A549 (cell line): ENCODE data around the gene TSC2. TPM values are rescaled to one million over a fixed set of nuclear protein-coding genes. Genes with fewer than 3 reads are reported as not detected.

ENCODE experiments used
- ATAC-seq, 2 experiments: fragments of 200-7000 bp in 1 of 2; fragments of >200 bp in 1 of 2; cut with Nextera tagmentation in 1 of 2; cut with Tn5 transposase in 1 of 2; 3 replicates each; pipeline versions ENCODE4 v1.8.0 to v1.9.1; 2018 to 2020; ENCODE audit warnings: mild to moderate bottlenecking in 1 of 2, moderate library complexity in 1 of 2
- CTCF ChIA-PET: fragments of 300-600 bp; sonication (Branson Sonifier 250); formaldehyde crosslinking; extraction: SDS; loops from one replicate; lab custom pipeline; 2021; ENCODE audit warnings: antibody characterized with exemption, inconsistent platforms; lab: Yijun Ruan, JAX
- POLR2A ChIA-PET: fragments of 350-600 bp; formaldehyde crosslinking; extraction: SDS; loops from one replicate; lab custom pipeline; 2021; ENCODE audit warnings: antibody characterized with exemption, inconsistent platforms; lab: Yijun Ruan, JAX
- DNase-seq, 2 experiments: peaks; one replicate each; pipeline versions ENCODE4 v3.0.0 to v3.0.0-alpha.2; 2011 to 2016; ENCODE audit warnings: low read depth in 1 of 2, low spot score in 1 of 2
- FAIRE-seq: peaks from 2 replicates; lab custom pipeline; 2011; peaks lifted over from hg19 to GRCh38; lab: Jason Lieb, UNC
- H3K27ac ChIP-seq, 2 experiments: fragments of >200 bp; sonication (Bioruptor Twin); formaldehyde crosslinking; 3 replicates each; pipeline ENCODE4 v1.5.1; 2016 to 2017
- H3K4me1 ChIP-seq: fragments of >200 bp; sonication (Bioruptor Twin); formaldehyde crosslinking; 3 replicates; pipeline ENCODE4 v1.6.1; 2016
- H3K4me2 ChIP-seq: fragments of >200 bp; sonication (Bioruptor Twin); formaldehyde crosslinking; 3 replicates; pipeline ENCODE4 v1.6.1; 2016
- H3K4me3 ChIP-seq: fragments of >200 bp; sonication (Bioruptor Twin); formaldehyde crosslinking; 3 replicates; pipeline ENCODE4 v1.5.1; 2016
- H3K9me3 ChIP-seq: fragments of >200 bp; sonication (Bioruptor Twin); formaldehyde crosslinking; 3 replicates; pipeline ENCODE4 v1.6.1; 2016
- BCL3 ChIP-seq: fragments of >200 bp; sonication (Bioruptor Twin); formaldehyde crosslinking; IDR thresholded peaks from 3 replicates; pipeline ENCODE4 v1.6.1; 2016
- CEBPB ChIP-seq, 2 experiments: fragments of >200 bp in 1 of 2; sonication (Bioruptor Twin) in 1 of 2; formaldehyde crosslinking in 1 of 2; IDR thresholded peaks; 2 replicates each; pipeline ENCODE4 v1.6.1; 2012 to 2016
- EHMT2 ChIP-seq: fragments of 200-600 bp; sonication (generic); IDR thresholded peaks from 2 replicates; pipeline ENCODE4 v1.6.1; 2016; ENCODE audit warnings: antibody characterized with exemption, low read depth, mild to moderate bottlenecking, moderate library complexity
- ELK1 ChIP-seq: fragments of 150-350 bp; IDR thresholded peaks from 2 replicates; pipeline ENCODE4 v1.6.1; 2014; ENCODE audit warnings: low read depth, mild to moderate bottlenecking, low read length
- FOSL2 ChIP-seq, 2 experiments: fragments of 450-650 bp in 1 of 2; fragments of >200 bp in 1 of 2; sonication (Bioruptor Twin) in 1 of 2; formaldehyde crosslinking; IDR thresholded peaks; 2 replicates each; pipeline versions ENCODE4 v1.5.0 to v1.6.1; 2016 to 2020; ENCODE audit warnings: mild to moderate bottlenecking in 1 of 2, moderate library complexity in 1 of 2
- HDAC2 ChIP-seq: fragments of 200-600 bp; sonication (generic); IDR thresholded peaks from 2 replicates; pipeline ENCODE4 v1.6.1; 2016
- JUN ChIP-seq, 2 experiments: fragments of >200 bp; sonication (Bioruptor Twin); formaldehyde crosslinking; IDR thresholded peaks; 2 replicates in 1 of 2; 3 replicates in 1 of 2; pipeline ENCODE4 v1.6.1; 2016 to 2017
- JUNB ChIP-seq: fragments of >200 bp; sonication (Bioruptor Twin); formaldehyde crosslinking; IDR thresholded peaks from 2 replicates; pipeline ENCODE4 v1.6.1; 2016
- KDM1A ChIP-seq: fragments of 200-600 bp; sonication (generic); IDR thresholded peaks from 2 replicates; pipeline ENCODE4 v1.6.1; 2016; ENCODE audit warnings: low read depth, mild to moderate bottlenecking
- MAX ChIP-seq: IDR thresholded peaks from 2 replicates; pipeline ENCODE4 v1.6.1; 2012
- NPAS2 ChIP-seq: fragments of 250-450 bp; sonication (Bioruptor Pico); IDR thresholded peaks from 2 replicates; pipeline ENCODE4 v1.8.0; 2022; ENCODE audit warnings: mild to moderate bottlenecking, moderate library complexity, borderline replicate concordance
- RARB ChIP-seq: fragments of 250-450 bp; sonication (Bioruptor Pico); IDR thresholded peaks from 2 replicates; pipeline ENCODE4 v1.8.0; 2021; ENCODE audit warnings: mild to moderate bottlenecking, moderate library complexity
- USF2 ChIP-seq: fragments of 450-650 bp; IDR thresholded peaks from 2 replicates; pipeline ENCODE4 v1.6.1; 2014; ENCODE audit warnings: antibody characterized with exemption
- ZSCAN20 ChIP-seq: fragments of 250-450 bp; sonication (Bioruptor Pico); IDR thresholded peaks from 2 replicates; pipeline ENCODE4 v1.8.0; 2022; ENCODE audit warnings: mild to moderate bottlenecking, moderate library complexity
- WGBS: methylation state at CpG from one replicate; pipeline ENCODE4 v1.1.6; 2017; ENCODE audit errors: missing lambda C conversion rate; 5-methylcytosine and 5-hydroxymethylcytosine counted together
- polyA plus RNA-seq, 4 experiments: library from polyadenylated mRNA; depleted of rRNA in 3 of 4; stranded (reverse); fragments of >200 nt; fragmentation: RNase III in 1 of 4; extraction: RNeasy Plus Mini Kit Qiagen cat#74134 plus additional on column Dnase treatment in 1 of 4; gene quantifications; 2 replicates in 3 of 4; 3 replicates in 1 of 4; pipeline ENCODE4 v1.2.3, GENCODE V29; 2011 to 2017

Gene TSC2
- polyA plus RNA-seq, 2 of the 4 experiments (the other 2 are of a cell fraction), result 32.6 to 47.3 TPM

- no peaks in the 10 kb centered on the region for H3K9me3 ChIP-seq
- DNase-seq (no peak), ATAC-seq (no peak), FAIRE-seq (no peak)
- ChIA-PET CTCF (interaction anchor here (0.6 to 7.8 kb wide), 7 partner anchors 10 to 425 kb away, joined by 3 to 117 read pairs (median 4); partner anchors contain the start of genes ECI1 and PKD1), POLR2A (no interaction called here)
- peak overlapping the region; percentile 82 for H3K4me3 ChIP-seq
- no peak for TF ChIP-seq ZSCAN20 (CRISPR knock-in tag)
- no peak for TF ChIP-seq FOSL2 (IDR thresholded peaks at IDR 0.05)
- TF ChIP-seq FOSL2 (CRISPR knock-in tag; IDR thresholded peaks at IDR 0.05), result no peak
- no peak for TF ChIP-seq KDM1A
- H3K4me2 ChIP-seq, result peak overlapping the region; percentile 97
- peaks cover 34% of the 10 kb centered on the region for H3K4me1 ChIP-seq
- WGBS, result 83% methylated on average over 15 of the region's 16 CpGs
- peak overlapping the region; percentile 81 to 88 for H3K27ac ChIP-seq
Measured at GRCh38 chr16:2025878-2026460, 21.8 kb upstream of the TSC2 start.

GRCh38 chr16:2026461-2027023, 21.2 kb upstream of the TSC2 start, which contains the start of gene NHERF2:
TSS of gene NHERF2 (plus strand) at chr16:2026902. CDS start at chr16:2027006, 104 bp downstream.
- peak within 1 kb of the TSS; percentile 97 for H3K4me2 ChIP-seq
- peak within 1 kb of the TSS; percentile 81 to 88 for H3K27ac ChIP-seq
- DNase-seq, result no peak
- no peak for FAIRE-seq
- H3K4me1 ChIP-seq, result peaks cover 34% of the 10 kb centered on the region
- ATAC-seq, result peak; percentile 7 to 31; a peak in 3 of 6 replicates
- WGBS, result 36% methylated on average over 9 of the region's 59 CpGs
- ChIA-PET POLR2A (interaction anchor here (0.6 to 1.4 kb wide), 2 partner anchors 14 to 129 kb away, joined by 3 to 8 read pairs; partner anchors contain the start of gene TRAF7), CTCF (interaction anchor here (0.6 to 7.8 kb wide), 4 partner anchors 10 to 112 kb away, joined by 3 to 117 read pairs (median 6); partner anchors contain the start of gene PKD1)
- H3K4me3 ChIP-seq, result peak within 1 kb of the TSS; percentile 82
- no peaks in the 10 kb centered on the region for H3K9me3 ChIP-seq
- TF ChIP-seq RARB (CRISPR knock-in tag) (no peak), JUN (IDR thresholded peaks at IDR 0.05) (0 out of 5 replicates have a peak, but pooled peaks of 1 of the 2 experiments have one; percentile 28), BCL3 (0 out of 3 replicates have a peak, but pooled peaks have one; percentile 36)

- Histone ChIP-seq H3K4me3 (peak overlapping the region; percentile 82), H3K4me1 (peaks cover 31% of the 10 kb centered on the region), H3K4me2 (peak overlapping the region; percentile 97), H3K9me3 (no peaks in the 10 kb centered on the region), H3K27ac (peak overlapping the region; percentile 81 to 88)
- peak in 1 of 2 experiments; percentile 43 for DNase-seq
- 14% methylated on average over 19 of the region's 76 CpGs for WGBS
- POLR2A ChIA-PET, result interaction anchor here (0.6 to 1.4 kb wide), 3 partner anchors 14 to 128 kb away, joined by 3 to 8 read pairs (median 4); partner anchors contain the start of genes RPS2 and TRAF7
- no peak for FAIRE-seq
- peak; percentile 40; the same call in 1 of the 2 replicates for TF ChIP-seq MAX
- no peak for TF ChIP-seq EHMT2
- TF ChIP-seq KDM1A, result peak; percentile 67; the same call in 1 of the 2 replicates
- TF ChIP-seq JUN (IDR thresholded peaks at IDR 0.05), result 0 out of 5 replicates have a peak, but pooled peaks of 1 of the 2 experiments have one; percentile 11
- CTCF ChIA-PET, result interaction anchor here (0.6 to 7.8 kb wide), 11 partner anchors 9 to 120 kb away, joined by 3 to 117 read pairs (median 5); partner anchors contain the start of genes NTHL1, PKD1 and TSC2
- peak; percentile 1 to 2 for ATAC-seq
Measured at GRCh38 chr16:2027024-2028010, 20.5 kb upstream of the TSC2 start.

GRCh38 chr16:2028146-2028545, 19.6 kb upstream of the TSC2 start:
- H3K9me3 ChIP-seq, result no peaks in the 10 kb centered on the region
- H3K27ac ChIP-seq, result peak overlapping the region; percentile 81 to 88; a peak in 3 of 6 replicates
- H3K4me1 ChIP-seq, result peaks cover 33% of the 10 kb centered on the region
- H3K4me3 ChIP-seq, result peak overlapping the region; percentile 82
- FAIRE-seq (no peak), ATAC-seq (no peak), DNase-seq (no peak)
- ChIA-PET CTCF (interaction anchor here (0.7 to 7.8 kb wide), 9 partner anchors 12 to 120 kb away, joined by 3 to 117 read pairs (median 5); partner anchors contain the start of genes NTHL1, PKD1 and TSC2), POLR2A (interaction anchor here (0.9 to 1.4 kb wide), 2 partner anchors 64 to 127 kb away, joined by 4 to 8 read pairs; partner anchors contain the start of genes RPS2 and TRAF7)
- H3K4me2 ChIP-seq, result peak overlapping the region; percentile 97
- TF ChIP-seq ELK1, result no peak
- TF ChIP-seq JUN (IDR thresholded peaks at IDR 0.05), result no peak
- no peak for TF ChIP-seq CEBPB (IDR thresholded peaks at IDR 0.05)
- no peak for TF ChIP-seq NPAS2 (CRISPR knock-in tag)
- no peak for TF ChIP-seq HDAC2
- TF ChIP-seq USF2, result no peak
- no peak for TF ChIP-seq EHMT2
- no peak for TF ChIP-seq JUNB
- WGBS, result 48% methylated on average over 2 of the region's 3 CpGs
